ENCODE data around the gene COL20A1.

The COL20A1 gene

GRCh38 chr20:63254232-63254605 is 38.8 kb upstream of the COL20A1 start, which contains the start of gene NKAIN4:
TSS of gene NKAIN4 (minus strand) at chr20:63254463. CDS start at chr20:63254450, 13 bp downstream.
- Histone ChIP-seq H3K4me3 (ENCODE audit: low read depth in 1 of 2, low read length in 1 of 2) (no peak within 1 kb of the TSS), H3K27ac (no peak within 1 kb of the TSS), H3K27me3 (peaks cover 97% of the 10 kb centered on the region), H3K9me3 (no peaks in the 10 kb centered on the region), H3K4me1 (ENCODE audit: control insufficient read depth in 1 of 2, insufficient read depth in 1 of 2, low read depth in 1 of 2, low read length in 1 of 2) (no peaks in the 10 kb centered on the region), H3K36me3 (no peaks in the 10 kb centered on the region)
- no peak for TF ChIP-seq CTCF (IDR thresholded peaks at IDR 0.05)

- TF ChIP-seq CTCF (IDR thresholded peaks at IDR 0.05): no peak
- no peak overlapping the region for H3K4me3 ChIP-seq (ENCODE audit: low read depth in 1 of 2, low read length in 1 of 2)
- peaks cover 97% of the 10 kb centered on the region for H3K27me3 ChIP-seq
- no peaks in the 10 kb centered on the region for H3K4me1 ChIP-seq (ENCODE audit: control insufficient read depth in 1 of 2, insufficient read depth in 1 of 2, low read depth in 1 of 2, low read length in 1 of 2)
- H3K27ac ChIP-seq: no peak overlapping the region
- H3K9me3 ChIP-seq: no peaks in the 10 kb centered on the region
- H3K36me3 ChIP-seq: no peaks in the 10 kb centered on the region
Measured at GRCh38 chr20:63254606-63255384, 38.2 kb upstream of the COL20A1 start.

GRCh38 chr20:63255931-63256704 is 36.9 kb upstream of the COL20A1 start:
- no peak for TF ChIP-seq CTCF (IDR thresholded peaks at IDR 0.05)
- no peaks in the 10 kb centered on the region for H3K36me3 ChIP-seq
- peaks cover 97% of the 10 kb centered on the region for H3K27me3 ChIP-seq
- H3K4me1 ChIP-seq (ENCODE audit: control insufficient read depth in 1 of 2, insufficient read depth in 1 of 2, low read depth in 1 of 2, low read length in 1 of 2): no peaks in the 10 kb centered on the region
- no peak overlapping the region for H3K27ac ChIP-seq
- no peak overlapping the region for H3K4me3 ChIP-seq (ENCODE audit: low read depth in 1 of 2, low read length in 1 of 2)
- no peaks in the 10 kb centered on the region for H3K9me3 ChIP-seq

- Histone ChIP-seq H3K4me3 (ENCODE audit: low read depth in 1 of 2, low read length in 1 of 2) (no peak overlapping the region), H3K27me3 (peaks cover 97% of the 10 kb centered on the region), H3K36me3 (no peaks in the 10 kb centered on the region), H3K9me3 (no peaks in the 10 kb centered on the region), H3K27ac (no peak overlapping the region), H3K4me1 (ENCODE audit: control insufficient read depth in 1 of 2, insufficient read depth in 1 of 2, low read depth in 1 of 2, low read length in 1 of 2) (no peaks in the 10 kb centered on the region)
- no peak for TF ChIP-seq CTCF (IDR thresholded peaks at IDR 0.05)
Measured at GRCh38 chr20:63256954-63257353, 36.0 kb upstream of the COL20A1 start.

- Histone ChIP-seq H3K36me3 (no peaks in the 10 kb centered on the region), H3K27me3 (peaks cover 97% of the 10 kb centered on the region), H3K27ac (no peak overlapping the region), H3K4me3 (ENCODE audit: low read depth in 1 of 2, low read length in 1 of 2) (no peak overlapping the region), H3K9me3 (no peaks in the 10 kb centered on the region), H3K4me1 (ENCODE audit: control insufficient read depth in 1 of 2, insufficient read depth in 1 of 2, low read depth in 1 of 2, low read length in 1 of 2) (no peaks in the 10 kb centered on the region)
- TF ChIP-seq CTCF (IDR thresholded peaks at IDR 0.05): no peak
Measured at GRCh38 chr20:63257629-63258028, 35.4 kb upstream of the COL20A1 start.
